Measurements from ENCODE around the gene SLC6A6. TPM values are rescaled to one million over a fixed set of nuclear protein-coding genes. Genes with fewer than 3 reads are reported as not detected.

SLC6A6 gene
- polyA plus RNA-seq, 3 donors: 16.7 to 27.5 (median 22.6) TPM

GRCh38 chr3:14480207-14481017 is 78.0 kb downstream of the SLC6A6 start:
- DNase-seq: no peak

DNA sequence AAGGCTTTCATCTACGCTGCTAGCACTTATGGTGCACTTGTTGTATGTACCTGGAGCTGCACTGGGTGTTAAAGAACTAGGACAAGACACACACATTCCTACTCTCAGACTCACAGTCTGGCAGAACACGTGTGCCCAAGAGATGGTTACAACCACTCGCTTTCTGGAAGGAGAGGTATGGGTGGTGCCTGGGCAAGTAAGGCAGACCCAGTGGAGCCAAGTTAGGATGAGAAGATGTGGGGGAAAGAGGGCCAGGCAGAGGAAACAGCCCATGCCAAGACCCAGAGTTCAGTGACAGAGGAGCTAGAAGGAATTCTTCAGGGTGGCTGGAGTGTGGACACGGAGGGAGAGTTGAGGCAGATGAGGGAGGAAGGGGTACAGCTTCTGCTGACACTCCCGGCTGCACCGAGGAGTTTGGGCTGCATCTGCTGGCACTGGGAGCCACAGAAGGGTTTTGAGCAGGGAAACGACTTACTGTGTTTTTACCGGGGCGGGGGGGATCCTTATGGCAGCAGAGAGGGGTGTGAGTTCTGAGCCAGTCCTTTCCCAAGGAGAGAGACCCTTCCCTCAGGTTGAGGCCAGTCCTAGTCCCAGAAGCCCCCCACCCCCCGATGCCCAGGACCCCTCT is 78.7 kb downstream of the SLC6A6 start:
- no peak for DNase-seq

DNA sequence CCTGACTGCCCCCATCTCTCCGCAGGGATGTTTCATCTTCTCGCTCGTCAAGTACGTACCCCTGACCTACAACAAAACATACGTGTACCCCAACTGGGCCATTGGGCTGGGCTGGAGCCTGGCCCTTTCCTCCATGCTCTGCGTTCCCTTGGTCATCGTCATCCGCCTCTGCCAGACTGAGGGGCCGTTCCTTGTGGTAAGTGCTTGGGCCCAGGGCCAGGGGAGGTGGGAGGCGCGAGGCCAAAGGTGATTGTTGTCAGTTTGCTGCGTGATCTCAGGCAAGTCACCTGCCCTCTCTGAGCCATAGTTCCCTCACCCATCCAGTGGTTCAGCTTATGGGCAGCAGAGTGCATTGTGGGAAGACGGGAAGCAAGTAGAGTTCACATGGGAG is 79.2 kb downstream of the SLC6A6 start:
- DNase-seq: no peak

- peak; percentile 70 for DNase-seq
Observed at GRCh38 chr3:14482271-14482721, 79.9 kb downstream of the SLC6A6 start.

GRCh38 chr3:14483286-14483685 is 80.9 kb downstream of the SLC6A6 start:
- DNase-seq: no peak

GRCh38 chr3:14484741-14485140 is 82.3 kb downstream of the SLC6A6 start:
- DNase-seq: no peak

- DNase-seq: no peak
Observed at GRCh38 chr3:14485981-14486380, 83.6 kb downstream of the SLC6A6 start.

- DNase-seq: no peak
Observed at GRCh38 chr3:14486460-14486859, 84.1 kb downstream of the SLC6A6 start.

DNA sequence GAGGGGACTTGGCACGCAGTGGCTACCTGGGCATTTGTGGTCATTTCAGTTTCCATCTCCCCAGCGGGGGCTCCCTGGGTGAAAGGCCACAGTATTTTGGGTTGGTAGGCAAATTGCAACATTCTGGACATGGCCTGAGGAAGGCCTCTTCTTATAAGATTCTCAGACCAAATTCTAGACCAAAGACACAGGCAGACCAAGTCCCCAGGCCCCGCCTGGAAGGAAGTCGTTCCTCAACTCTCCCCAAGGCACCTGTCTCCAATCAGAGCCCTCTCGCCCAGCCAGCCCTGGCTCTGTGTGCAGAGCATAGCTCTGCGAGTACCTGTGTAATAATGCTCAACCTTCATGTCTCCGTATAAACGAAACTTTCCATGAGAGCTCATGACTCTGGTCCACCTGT is 84.7 kb downstream of the SLC6A6 start:
- DNase-seq: no peak

DNA sequence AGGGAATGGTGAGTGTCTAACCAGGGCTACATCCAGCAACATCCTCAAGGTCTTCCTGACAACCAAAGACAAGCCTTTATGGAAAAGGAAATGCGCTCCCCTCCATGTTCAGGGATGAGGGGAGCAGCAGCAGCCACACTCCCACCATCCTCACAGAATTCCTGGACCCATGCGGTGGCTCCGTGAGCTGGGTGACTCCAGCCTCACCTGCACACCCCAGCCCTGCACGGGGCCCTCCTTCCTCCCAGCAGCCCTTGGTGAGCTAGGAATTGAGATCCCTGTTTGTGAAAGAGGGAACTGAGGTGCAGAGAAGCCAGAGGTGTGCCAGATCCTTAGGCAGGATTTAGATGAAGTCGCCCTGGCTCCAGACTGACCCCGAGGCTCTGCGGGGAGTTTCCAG is 85.4 kb downstream of the SLC6A6 start:
- DNase-seq: no peak

GRCh38 chr3:14488286-14489041 is 86.1 kb downstream of the SLC6A6 start:
- DNase-seq: no peak

DNA sequence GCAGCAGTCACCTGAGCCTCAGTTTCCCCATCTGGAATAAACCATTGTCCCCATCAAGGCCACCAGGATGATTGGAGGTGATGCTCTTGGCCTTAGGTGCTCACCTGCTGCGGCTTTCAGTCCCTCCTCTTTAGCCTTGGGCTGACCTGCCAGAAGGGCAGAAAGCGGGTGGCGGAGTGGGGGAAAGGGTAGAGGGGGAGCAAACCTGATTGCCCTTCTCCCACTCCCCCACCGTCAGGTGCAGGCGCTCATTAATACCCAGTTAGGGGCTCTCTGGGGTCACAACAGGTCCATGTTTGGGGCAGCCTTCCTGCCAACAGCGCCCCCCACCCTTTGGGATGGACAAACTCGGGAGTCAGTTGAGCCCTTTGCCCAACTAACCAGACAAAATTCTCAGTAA is 87.2 kb downstream of the SLC6A6 start:
- no peak for DNase-seq

GRCh38 chr3:14490255-14490654 is 87.8 kb downstream of the SLC6A6 start:
- DNase-seq: no peak

DNA sequence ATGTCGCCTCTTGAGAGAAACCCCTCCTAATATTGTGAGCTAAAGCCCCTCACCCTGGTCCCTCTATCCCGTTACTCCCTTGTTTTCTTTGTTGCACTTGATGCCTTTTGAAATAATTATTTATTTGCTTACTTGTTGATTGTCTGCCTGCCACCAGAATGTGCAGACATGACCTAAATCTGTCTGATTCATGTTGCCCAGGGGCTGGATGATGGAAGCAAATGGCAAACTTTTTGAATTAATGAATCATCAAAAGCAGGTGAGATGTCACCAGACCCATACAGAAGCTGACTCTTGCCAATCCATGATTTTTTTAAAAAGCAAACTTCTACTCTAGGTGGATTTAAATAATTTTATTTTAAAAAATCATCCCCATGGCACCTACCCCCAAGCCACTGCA is 88.4 kb downstream of the SLC6A6 start:
- no peak for DNase-seq

DNA sequence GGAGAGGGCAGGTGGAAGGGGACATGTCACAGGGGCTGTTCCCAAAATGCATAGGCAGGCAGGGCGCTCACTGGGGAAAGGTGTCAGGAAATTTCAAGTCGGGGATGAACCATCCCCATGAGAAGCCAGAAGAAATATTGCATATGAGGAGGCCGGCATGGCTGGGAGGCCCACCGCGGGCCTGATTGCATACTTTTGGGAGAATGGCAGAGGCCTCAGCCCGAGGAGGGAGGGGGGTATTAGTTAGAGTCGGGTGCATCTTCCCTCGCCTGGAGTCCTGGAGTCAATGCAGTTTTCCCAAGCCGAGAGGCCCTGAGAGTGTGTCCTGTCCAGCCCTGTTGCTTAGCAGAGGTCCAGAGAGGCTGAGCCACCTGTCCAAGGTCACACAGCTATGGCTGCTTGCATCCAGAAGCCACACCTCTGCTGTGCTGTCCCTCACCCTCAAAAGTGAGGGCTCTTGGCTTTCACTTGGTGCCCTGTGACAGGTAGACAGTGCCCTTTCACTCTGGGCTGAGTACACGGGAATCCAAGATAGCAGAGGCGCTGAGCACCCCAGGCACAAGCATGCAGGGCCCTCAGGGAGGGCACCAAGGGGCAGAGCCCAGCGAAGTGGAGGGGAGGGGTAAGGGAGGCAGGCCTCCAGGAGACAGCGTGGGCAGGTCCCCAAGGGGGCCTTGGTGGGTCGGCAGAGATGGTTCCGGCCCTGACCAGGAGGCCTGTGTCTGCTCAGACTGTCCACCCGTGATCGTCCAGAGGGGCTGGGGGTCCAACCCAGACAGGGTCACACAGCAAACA is 89.2 kb downstream of the SLC6A6 start:
- DNase-seq: no peak

GRCh38 chr3:14492948-14493881 is 90.8 kb downstream of the SLC6A6 start:
- DNase-seq: no peak

DNA sequence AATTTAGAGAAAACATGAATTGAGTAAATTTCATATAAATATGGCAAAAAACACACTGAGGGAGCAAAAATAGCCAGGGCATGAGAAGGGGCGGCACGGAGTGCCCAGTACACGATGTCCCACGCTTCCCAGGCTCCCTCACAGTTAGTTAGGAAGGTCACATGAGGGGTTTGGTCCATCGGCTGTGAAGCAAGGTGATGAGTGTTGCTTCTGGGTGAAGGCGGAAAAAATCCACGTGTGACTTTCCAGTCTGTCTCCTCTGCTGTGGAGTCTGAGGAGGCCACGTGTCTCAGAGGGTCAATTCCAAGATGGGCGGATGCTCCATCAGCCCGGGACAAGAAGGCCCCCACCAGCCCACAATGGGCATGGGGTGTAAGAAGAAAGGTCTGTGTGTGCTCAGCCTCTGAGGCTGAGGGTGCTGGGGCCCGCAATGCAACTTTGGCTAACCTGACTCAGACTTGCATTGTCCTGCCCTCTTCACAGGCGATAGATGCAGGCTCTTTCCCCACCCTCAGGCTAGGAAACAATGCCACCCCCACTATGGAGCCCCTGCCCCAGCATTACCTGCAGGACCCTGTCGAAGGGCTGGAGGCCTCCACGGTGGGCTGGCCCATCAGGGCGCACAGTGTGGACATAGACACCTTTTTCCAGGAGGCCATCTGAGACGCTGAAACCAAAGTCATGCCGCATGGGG is 92.0 kb downstream of the SLC6A6 start:
- no peak for DNase-seq

- no peak for DNase-seq
Observed at GRCh38 chr3:14494973-14495300, 92.5 kb downstream of the SLC6A6 start.

DNA sequence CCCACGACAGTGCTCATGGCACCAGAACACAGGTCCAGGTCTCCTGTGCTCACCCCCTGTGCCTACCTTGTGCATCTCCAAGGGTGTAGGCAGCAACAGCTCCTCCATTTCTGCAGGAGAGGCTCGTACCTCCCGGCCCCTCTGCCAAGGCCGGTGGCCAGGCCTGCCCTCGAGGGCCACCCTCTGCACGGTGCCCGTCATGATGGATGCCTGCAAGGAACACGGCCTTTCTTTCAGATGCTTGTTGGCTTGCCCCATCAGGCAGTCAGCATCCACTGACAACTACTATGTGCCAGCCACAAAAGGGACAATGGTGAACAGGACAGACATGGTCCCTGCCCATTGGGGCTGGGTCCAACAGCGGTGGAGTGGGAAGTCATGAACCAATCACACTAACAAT is 93.9 kb downstream of the SLC6A6 start:
- no peak for DNase-seq

DNA sequence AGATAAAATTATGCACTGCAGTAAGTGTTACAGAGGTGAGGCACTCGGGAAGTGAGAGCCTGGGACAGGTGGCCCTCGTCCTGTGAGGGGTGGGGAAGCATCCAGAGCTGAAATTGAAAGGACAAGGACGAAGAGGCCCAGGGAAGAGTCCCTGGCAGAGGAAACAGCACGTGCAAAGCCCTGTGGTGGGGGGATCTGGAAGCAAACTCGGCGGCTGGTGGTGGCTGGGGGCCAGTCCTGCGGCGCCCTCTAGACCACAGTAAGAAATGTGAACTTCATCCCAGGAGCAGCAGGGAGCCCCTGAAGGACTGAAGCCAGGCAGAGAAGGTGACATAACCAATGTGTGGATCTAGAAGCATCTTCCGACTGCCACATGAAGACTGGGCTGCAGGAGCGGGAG is 94.9 kb downstream of the SLC6A6 start:
- DNase-seq: no peak
